ENCODE measurements around the gene MAP3K15.
"Not testable (repeated sequence)": the region's sequence is repeated elsewhere in the genome, so short reads cannot be mapped to it uniquely, and the experiment has no call there.

Gene MAP3K15

GRCh38 chrX:19532709-19533108 is 17.4 kb upstream of the MAP3K15 start:
- no peak for DNase-seq (ENCODE audit: low spot score)

GRCh38 chrX:19517965-19518364 is 2.7 kb upstream of the MAP3K15 start:
- DNase-seq (ENCODE audit: low spot score): no peak

- DNase-seq (ENCODE audit: low spot score): no peak
Observed at GRCh38 chrX:19515615-19516105, 352 bp upstream of the MAP3K15 start.

DNA sequence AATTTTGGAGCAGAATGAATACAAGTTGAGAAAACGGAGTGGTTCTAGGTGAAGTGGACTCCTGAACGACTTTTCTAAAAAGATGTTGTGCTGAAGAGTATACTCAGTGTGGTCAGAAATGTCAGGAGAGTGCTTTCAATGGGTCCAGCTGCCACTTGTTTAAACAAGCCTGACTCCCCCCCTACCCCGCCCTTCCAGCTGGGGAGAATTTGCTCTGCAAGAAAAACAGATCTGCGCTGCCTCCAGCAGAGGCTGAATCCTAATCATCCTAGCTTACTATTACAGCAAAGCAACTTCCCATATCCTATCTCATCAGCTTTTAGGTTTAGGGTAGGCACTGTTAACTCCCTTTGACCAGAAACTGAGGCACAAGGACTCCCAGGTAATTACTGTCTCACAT is 1.9 kb downstream of the MAP3K15 start:
- DNase-seq (ENCODE audit: low spot score): no peak

GRCh38 chrX:19512961-19513360 is 2.3 kb downstream of the MAP3K15 start:
- no peak for DNase-seq (ENCODE audit: low spot score)

GRCh38 chrX:19512359-19512758 is 2.9 kb downstream of the MAP3K15 start:
- DNase-seq (ENCODE audit: low spot score): no peak

GRCh38 chrX:19511796-19512195 is 3.5 kb downstream of the MAP3K15 start:
- not testable (repeated sequence) for DNase-seq (ENCODE audit: low spot score)

- DNase-seq (ENCODE audit: low spot score): no peak
Observed at GRCh38 chrX:19496711-19497110, 18.6 kb downstream of the MAP3K15 start.

- no peak for DNase-seq (ENCODE audit: low spot score)
Observed at GRCh38 chrX:19487520-19488200, 27.6 kb downstream of the MAP3K15 start.

- DNase-seq (ENCODE audit: low spot score): no peak
Observed at GRCh38 chrX:19479458-19479857, 35.9 kb downstream of the MAP3K15 start.

DNA sequence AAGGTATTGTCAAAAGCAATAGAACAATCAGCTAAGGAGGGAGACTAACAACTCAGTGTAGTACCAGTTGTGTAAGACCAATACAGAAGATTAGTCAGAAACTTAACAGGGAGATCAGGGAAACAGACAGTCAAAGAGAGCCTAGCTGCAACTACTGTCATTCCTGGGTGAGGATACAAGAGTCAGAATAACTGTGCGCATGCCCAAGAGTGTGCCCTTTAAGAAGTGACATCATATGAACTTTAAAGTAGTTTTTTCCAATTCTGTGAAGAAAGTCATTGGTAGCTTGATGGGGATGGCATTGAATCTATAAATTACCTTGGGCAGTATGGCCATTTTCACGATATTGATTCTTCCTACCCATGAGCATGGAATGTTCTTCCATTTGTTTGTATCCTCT is 46.9 kb downstream of the MAP3K15 start:
- DNase-seq (ENCODE audit: low spot score): not testable (repeated sequence)

DNA sequence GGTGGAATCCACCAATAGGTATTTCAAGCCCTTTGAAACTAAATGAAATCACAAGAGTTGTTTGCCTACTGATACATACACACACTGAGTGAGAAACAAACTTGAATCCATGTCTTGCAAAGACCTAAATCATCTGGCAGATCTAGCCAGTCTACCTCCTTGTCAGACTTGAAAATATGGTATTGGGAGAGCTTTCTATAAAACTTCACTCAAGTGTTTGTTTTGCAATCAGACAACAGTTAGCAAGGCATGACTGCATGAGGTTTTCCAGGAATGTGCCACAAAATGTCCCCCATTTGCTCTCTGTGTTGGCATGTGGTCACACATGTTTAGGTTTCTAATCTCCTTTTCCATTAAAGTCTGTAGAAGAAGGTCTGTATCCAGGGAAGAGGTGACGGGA is 52.4 kb downstream of the MAP3K15 start:
- no peak for DNase-seq (ENCODE audit: low spot score)

- DNase-seq (ENCODE audit: low spot score): no peak
Observed at GRCh38 chrX:19462231-19462630, 53.1 kb downstream of the MAP3K15 start.

- DNase-seq (ENCODE audit: low spot score): no peak
Observed at GRCh38 chrX:19457662-19458061, 57.6 kb downstream of the MAP3K15 start.

- DNase-seq (ENCODE audit: low spot score): no peak
Observed at GRCh38 chrX:19448077-19448476, 67.2 kb downstream of the MAP3K15 start.

DNA sequence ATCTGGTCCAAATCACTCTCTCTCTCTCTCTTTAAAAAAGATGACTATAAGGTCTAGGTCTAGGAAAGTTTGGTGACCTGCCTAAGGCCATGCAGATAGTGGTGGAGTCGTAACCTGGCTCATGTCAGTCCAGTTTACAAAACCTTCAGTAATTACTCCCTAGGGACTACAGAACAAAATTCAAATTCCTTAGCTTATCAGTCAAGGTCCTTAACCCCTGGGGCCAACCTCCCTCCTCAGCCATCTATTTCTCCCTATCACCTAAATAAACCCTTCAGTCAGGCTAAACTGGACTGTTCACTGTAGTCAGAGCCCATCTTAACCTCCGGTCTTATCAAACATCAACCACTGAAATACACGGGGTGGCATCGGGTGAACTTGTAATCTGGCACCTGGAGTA is 68.9 kb downstream of the MAP3K15 start:
- DNase-seq (ENCODE audit: low spot score): no peak

GRCh38 chrX:19445772-19446171 is 69.5 kb downstream of the MAP3K15 start:
- not testable (repeated sequence) for DNase-seq (ENCODE audit: low spot score)

DNA sequence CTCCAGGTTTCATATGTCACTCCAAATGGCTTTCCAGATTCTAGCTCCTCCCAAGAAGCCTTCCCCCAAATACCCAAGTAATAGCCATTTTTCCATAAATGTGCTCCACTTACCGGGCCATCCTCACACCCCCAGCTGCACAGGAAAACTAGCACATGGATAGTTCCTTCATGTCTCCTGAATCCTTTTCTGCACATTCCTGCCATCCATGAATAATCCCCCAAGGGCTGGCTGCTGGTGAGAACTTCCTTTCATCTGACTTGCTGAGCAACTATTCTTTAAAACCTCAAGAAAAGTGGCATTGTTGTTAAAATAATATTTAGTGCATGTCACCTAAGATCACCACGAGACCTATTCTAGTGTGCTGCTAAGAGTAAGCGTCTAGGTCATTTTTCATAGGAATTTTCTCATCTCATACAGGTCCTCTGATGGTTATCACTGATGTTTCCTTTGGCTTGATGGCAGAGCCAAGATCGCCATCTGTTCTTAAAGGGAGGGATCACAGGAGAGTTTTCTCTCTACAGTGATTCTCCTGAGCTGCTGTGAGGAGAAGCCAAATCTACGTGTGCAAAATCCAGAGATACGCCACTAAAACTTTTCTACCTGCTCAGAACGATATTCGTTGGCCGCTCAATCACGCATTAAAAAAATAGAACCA is 71.3 kb downstream of the MAP3K15 start:
- no peak for DNase-seq (ENCODE audit: low spot score)

DNA sequence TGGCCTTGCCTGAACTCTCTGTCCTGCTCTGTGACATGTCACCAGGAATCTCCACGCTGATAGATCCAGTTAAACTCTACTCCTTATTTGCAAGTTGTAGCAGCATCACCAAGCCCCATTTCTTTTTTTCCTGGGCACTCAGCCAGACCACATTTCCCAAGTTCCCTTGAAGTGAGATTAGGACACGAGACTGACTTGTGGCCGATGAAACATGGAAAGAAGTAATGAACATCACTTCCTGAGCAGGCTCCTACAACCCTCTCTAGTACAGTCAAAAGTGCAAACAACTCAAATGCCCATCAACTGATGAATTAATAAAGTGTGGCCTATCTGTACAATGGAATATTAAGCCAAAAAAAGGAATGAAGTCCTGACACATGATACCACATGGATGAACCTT is 74.6 kb downstream of the MAP3K15 start:
- no peak for DNase-seq (ENCODE audit: low spot score)

GRCh38 chrX:19422661-19423060 is 92.6 kb downstream of the MAP3K15 start:
- not testable (repeated sequence) for DNase-seq (ENCODE audit: low spot score)

DNA sequence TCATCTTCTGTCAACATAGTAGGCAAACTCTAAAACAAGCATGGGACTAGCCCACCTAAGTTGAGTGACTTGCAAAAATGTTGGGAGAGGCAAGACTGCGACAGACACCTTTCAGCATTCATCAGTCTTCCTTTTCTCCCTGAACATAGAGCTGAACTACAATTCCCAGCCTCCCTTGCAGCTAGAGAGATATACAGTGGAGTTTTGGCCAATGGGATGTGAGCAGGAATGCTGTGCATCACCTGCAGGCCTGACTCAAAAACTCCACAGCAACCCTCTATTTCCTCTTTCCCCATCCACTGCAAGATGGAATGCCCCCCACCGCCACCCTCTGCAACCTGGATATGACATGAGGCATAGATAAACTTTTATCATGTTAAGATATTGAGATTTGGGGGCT is 105.0 kb downstream of the MAP3K15 start:
- no peak for DNase-seq (ENCODE audit: low spot score)

- DNase-seq (ENCODE audit: low spot score): no peak
Observed at GRCh38 chrX:19403696-19404095, 111.6 kb downstream of the MAP3K15 start.

- DNase-seq (ENCODE audit: low spot score): no peak
Observed at GRCh38 chrX:19392703-19393102, 122.6 kb downstream of the MAP3K15 start.

DNA sequence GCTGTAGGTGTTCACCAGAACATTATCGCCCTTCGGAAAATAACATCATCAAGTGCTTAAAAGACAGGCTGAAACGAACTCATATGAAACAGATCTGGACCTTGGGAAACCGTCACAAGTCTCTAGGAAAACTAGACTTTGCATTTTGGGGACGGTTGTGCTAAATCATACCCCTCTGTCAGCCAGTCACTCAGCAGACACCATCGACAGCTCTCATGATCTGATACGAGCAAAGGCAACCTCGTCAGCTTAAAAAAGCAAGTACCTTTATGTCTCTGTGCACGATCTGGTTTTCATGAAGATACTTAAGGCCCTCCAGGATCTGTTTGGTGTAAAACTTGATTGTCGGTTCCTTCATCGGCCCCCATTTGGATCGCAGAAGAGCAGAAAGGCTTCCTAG is 123.2 kb downstream of the MAP3K15 start:
- DNase-seq (ENCODE audit: low spot score): no peak

All from CD4-positive, alpha-beta T cell treated with Interleukin-2 at 100 ng/mL for 4 hours (primary cell).